Tibial nerve (tissue), 4 donors: Measurements from ENCODE around the gene DLST.

ENCODE experiments used
- CTCF ChIP-seq, 5 experiments: fragments of 200-600 bp in 3 of 5; fragments of 450-650 bp in 2 of 5; sonication (generic) in 3 of 5; IDR thresholded peaks; one replicate each; pipeline ENCODE4 v1.5.1; 2016 to 2019; ENCODE audit warnings: antibody characterized with exemption in 5 of 5, mild to moderate bottlenecking in 3 of 5, moderate library complexity in 2 of 5
- EP300 ChIP-seq, 2 donors: sonication (generic); formaldehyde crosslinking; IDR thresholded peaks; one replicate each; pipeline ENCODE4 v1.6.1; 2017; ENCODE audit warnings: antibody characterized with exemption in 2 of 2, mild to moderate bottlenecking in 1 of 2

GRCh38 chr14:74915426-74915825 lies 33.7 kb downstream of the DLST start:
- TF ChIP-seq EP300 (IDR thresholded peaks at IDR 0.05) (no peak), CTCF (IDR thresholded peaks at IDR 0.05) (no peak)
